OCI-LY7 (cell line): ENCODE data around the gene CLCN5. TPM values are rescaled to one million over a fixed set of nuclear protein-coding genes. Genes with fewer than 3 reads are reported as not detected.

Experiments
- BruUV-seq: library from RNA; stranded (reverse); fragments of 400-500 nt; replicated peaks from 2 replicates; lab custom pipeline; 2021; lab: Mats Ljungman, UMichigan
- CTCF ChIA-PET: fragments of 300-600 bp; sonication (Branson Sonifier 250); formaldehyde crosslinking; loops from one replicate; lab custom pipeline; 2022; ENCODE audit warnings: antibody characterized with exemption; ENCODE audit not compliant: unreplicated experiment; lab: Charles Lee
- POLR2A ChIA-PET: fragments of 300-600 bp; sonication (Branson Sonifier 250); formaldehyde crosslinking; loops from one replicate; lab custom pipeline; 2022; ENCODE audit warnings: antibody characterized with exemption; lab: Charles Lee
- DNase-seq: peaks from one replicate; pipeline ENCODE4 v3.0.0-alpha.2; 2015; ENCODE audit warnings: low spot score
- H2AFZ ChIP-seq: fragments of 200-600 bp; sonication (generic), shearing (Covaris generic); 2 replicates; pipeline ENCODE4 v1.6.1; 2014; ENCODE audit warnings: mild to moderate bottlenecking, antibody characterized with exemption, low read length, moderate library complexity
- H3K27ac ChIP-seq: fragments of 200-600 bp; sonication (generic); 2 replicates; pipeline ENCODE4 v1.5.1; 2014; ENCODE audit warnings: mixed run types, low read depth, mild to moderate bottlenecking, moderate library complexity, low read length, inconsistent platforms; ENCODE audit not compliant: poor library complexity, severe bottlenecking
- H3K36me3 ChIP-seq: fragments of 200-600 bp; sonication (generic); 2 replicates; pipeline ENCODE4 v1.6.1; 2014; ENCODE audit warnings: mild to moderate bottlenecking, antibody characterized with exemption, low read length, moderate library complexity, mixed read lengths; ENCODE audit not compliant: insufficient read depth
- H3K4me1 ChIP-seq: fragments of 200-600 bp; sonication (generic); 2 replicates; pipeline ENCODE4 v1.5.1; 2014; ENCODE audit warnings: mild to moderate bottlenecking, low read length; ENCODE audit not compliant: insufficient read depth, poor library complexity, severe bottlenecking
- H3K4me2 ChIP-seq: fragments of 200-600 bp; sonication (generic); 2 replicates; pipeline ENCODE4 v1.6.1; 2014; ENCODE audit warnings: mild to moderate bottlenecking, low read length
- H3K4me3 ChIP-seq: fragments of 200-600 bp; sonication (generic); 2 replicates; pipeline ENCODE4 v1.5.1; 2014; ENCODE audit warnings: mild to moderate bottlenecking, low read depth, low read length; ENCODE audit not compliant: poor library complexity, severe bottlenecking
- H3K79me2 ChIP-seq: fragments of 200-600 bp; sonication (generic); 2 replicates; pipeline ENCODE4 v1.6.1; 2016; ENCODE audit warnings: low read depth, mild to moderate bottlenecking, low read length, moderate library complexity, mixed read lengths; ENCODE audit not compliant: insufficient read depth
- H3K9me2 ChIP-seq: fragments of 200-600 bp; sonication (generic); 2 replicates; pipeline ENCODE4 v1.6.1; 2016; ENCODE audit warnings: mild to moderate bottlenecking, low read length, mixed read lengths; ENCODE audit not compliant: insufficient read depth
- H3K9me3 ChIP-seq: fragments of 200-600 bp; sonication (generic); 2 replicates; pipeline ENCODE4 v1.6.1; 2014; ENCODE audit warnings: mild to moderate bottlenecking, mixed run types, low read length, mixed read lengths
- H4K20me1 ChIP-seq: fragments of 200-600 bp; sonication (generic); 2 replicates; pipeline ENCODE4 v1.6.1; 2014; ENCODE audit warnings: mild to moderate bottlenecking, antibody characterized with exemption, low read length, moderate library complexity, mixed read lengths; ENCODE audit not compliant: insufficient read depth
- CTCF ChIP-seq: fragments of 200-600 bp; sonication (generic); conservative IDR thresholded peaks from 2 replicates; pipeline ENCODE4 v1.5.1; 2014; ENCODE audit warnings: mild to moderate bottlenecking, antibody characterized with exemption, low read length, moderate library complexity, mixed read lengths
- EZH2phosphoT487 ChIP-seq: fragments of 200-600 bp; sonication (generic); IDR thresholded peaks from 2 replicates; pipeline ENCODE4 v1.6.1; 2018; ENCODE audit warnings: low read depth, borderline replicate concordance, mild to moderate bottlenecking, mixed run types, antibody characterized with exemption, low read length, moderate library complexity, mixed read lengths
- intact Hi-C: fragments of 100-400 bp; cut with micrococcal nuclease; formaldehyde crosslinking; loops from one replicate; pipeline ENCODE4 v1.10.0; 2022; ENCODE audit not compliant: unreplicated experiment
- total RNA-seq, 2 experiments: library from RNA; depleted of rRNA in 1 of 2; stranded (reverse); fragments of >200 nt in 1 of 2; shearing (Covaris generic) in 1 of 2; gene quantifications; 2 replicates each; pipeline ENCODE4 v1.2.3, GENCODE V29; 2014 to 2022

Gene CLCN5
- total RNA-seq, 2 experiments from 2014 or later: 4.1 to 5.3 TPM

DNA sequence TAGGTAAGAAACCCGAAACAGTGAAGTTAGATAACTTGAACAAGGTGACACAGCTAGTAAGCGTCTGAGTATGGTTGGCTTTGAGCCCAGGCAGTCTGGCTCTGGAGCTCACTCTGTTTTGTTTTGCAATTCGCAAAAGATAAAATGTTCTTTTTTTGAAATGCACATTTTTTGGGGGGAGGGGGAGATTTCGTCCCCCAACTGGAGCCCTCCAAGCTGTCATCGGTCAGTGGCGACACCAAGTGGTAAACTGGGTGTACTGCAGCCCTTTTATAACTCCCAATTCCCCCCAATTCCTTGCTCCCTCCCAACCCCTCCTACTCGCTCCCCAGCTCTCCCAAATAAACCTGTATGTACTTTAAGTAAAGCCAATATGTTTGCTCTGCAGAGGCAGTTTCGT is 2.8 kb upstream of the CLCN5 start:
- TF ChIP-seq CTCF: peak; percentile 82
- no peak for TF ChIP-seq EZH2phosphoT487
- H3K36me3 ChIP-seq: no peaks in the 10 kb centered on the region
- H3K9me2 ChIP-seq: no peaks in the 10 kb centered on the region
- peak; percentile 27 for DNase-seq
- H3K9me3 ChIP-seq: no peaks in the 10 kb centered on the region
- no TSS peak for BruUV-seq
- ChIA-PET CTCF (interaction anchor here (0.6 to 1.2 kb wide), 2 partner anchors 35 to 40 kb away, joined by 3 read pairs; partner anchors contain the start of gene USP27X), POLR2A (no interaction called here)
- H4K20me1 ChIP-seq: no peaks in the 10 kb centered on the region
- no peak overlapping the region for H3K4me2 ChIP-seq
- H3K27ac ChIP-seq: no peak overlapping the region
- H3K79me2 ChIP-seq: no peaks in the 10 kb centered on the region
- no peak overlapping the region for H3K4me3 ChIP-seq
- H2AFZ ChIP-seq: no peak overlapping the region
- peaks cover 4% of the 10 kb centered on the region for H3K4me1 ChIP-seq
- intact Hi-C loops: loop anchor here (5.0 kb wide), 3 partner anchors 37 to 528 kb away; partner anchors contain the start of genes AKAP4 and CCNB3

- intact Hi-C loops: loop anchor here (5.0 kb wide), 1 partner anchor 281 kb away; the partner anchor contains the start of genes AKAP4 and CCNB3
- Histone ChIP-seq H2AFZ (peak overlapping the region; percentile 92; the same call in 1 of the 2 replicates), H3K9me3 (no peaks in the 10 kb centered on the region), H3K79me2 (no peaks in the 10 kb centered on the region), H3K9me2 (no peaks in the 10 kb centered on the region), H4K20me1 (no peaks in the 10 kb centered on the region), H3K4me3 (no peak overlapping the region), H3K27ac (no peak overlapping the region), H3K36me3 (peaks cover 7% of the 10 kb centered on the region), H3K4me1 (peaks cover 4% of the 10 kb centered on the region), H3K4me2 (no peak overlapping the region)
- POLR2A ChIA-PET: interaction anchor here (1.2 kb wide), 2 partner anchors 33 to 284 kb away, joined by 3 read pairs; partner anchors contain the start of gene CCNB3
- DNase-seq: no peak
- BruUV-seq: no TSS peak
- CTCF ChIA-PET: no interaction called here
- TF ChIP-seq CTCF (no peak), EZH2phosphoT487 (no peak)
Observed at GRCh38 chrX:49921109-49921508, 1.3 kb upstream of the CLCN5 start.

GRCh38 chrX:49925176-49925575 is 2.8 kb downstream of the CLCN5 start:
- no peak for DNase-seq
- ChIA-PET CTCF (no interaction called here), POLR2A (no interaction called here)
- TF ChIP-seq EZH2phosphoT487 (no peak), CTCF (no peak)
- Histone ChIP-seq H3K27ac (no peak overlapping the region), H3K4me1 (peaks cover 4% of the 10 kb centered on the region), H3K4me3 (no peak overlapping the region), H3K79me2 (no peaks in the 10 kb centered on the region), H3K9me2 (no peaks in the 10 kb centered on the region), H3K36me3 (peaks cover 7% of the 10 kb centered on the region), H3K9me3 (no peaks in the 10 kb centered on the region), H2AFZ (no peak overlapping the region), H4K20me1 (no peaks in the 10 kb centered on the region), H3K4me2 (no peak overlapping the region)
- intact Hi-C loops: no loop called here
- no TSS peak for BruUV-seq
